CMK (cell line): ENCODE results near the gene ZNF837.
A peak's percentile ranks its signal among the peaks of the same experiment; 100 is the strongest.
"Not testable (repeated sequence)": the region's sequence is repeated elsewhere in the genome, so short reads cannot be mapped to it uniquely, and the experiment has no call there.

Source experiments
- DNase-seq: peaks from one replicate; pipeline ENCODE4 v3.0.0-alpha.2; 2010; ENCODE audit warnings: low read depth

Gene ZNF837

DNA sequence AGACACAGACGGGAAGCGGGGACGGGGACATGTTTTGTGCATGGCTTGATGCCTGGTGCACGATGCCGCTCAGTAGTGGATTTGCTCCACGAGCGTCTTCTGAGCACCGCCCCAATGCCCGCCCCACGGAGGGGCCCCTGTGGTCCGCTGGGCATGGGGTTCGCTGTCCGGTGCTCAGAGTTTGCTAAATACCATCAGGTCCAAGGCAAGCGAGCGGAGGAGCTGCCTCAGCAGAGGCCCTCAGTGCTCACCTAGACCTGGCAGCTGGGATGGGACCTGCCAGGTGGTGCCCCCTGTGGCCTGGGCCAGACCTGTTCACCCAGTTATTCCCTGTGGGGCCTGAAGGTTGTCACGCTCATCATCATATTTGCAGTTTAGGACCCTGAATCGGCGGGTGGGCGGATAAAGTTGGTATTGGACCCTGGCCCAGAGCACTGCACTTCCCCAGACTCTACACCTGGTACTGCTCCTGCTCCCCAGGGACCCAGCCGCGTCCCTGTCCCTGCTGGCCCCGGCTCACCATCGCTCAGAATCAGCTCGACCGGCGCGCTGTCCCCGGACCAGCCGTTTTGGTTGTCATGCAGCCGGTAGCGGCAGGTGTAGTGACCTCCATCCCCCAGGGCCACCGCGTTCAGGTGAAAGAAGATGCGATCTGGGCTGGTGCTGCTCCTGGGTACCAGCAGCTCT is 29.8 kb downstream of the ZNF837 start:
- no peak for DNase-seq

DNA sequence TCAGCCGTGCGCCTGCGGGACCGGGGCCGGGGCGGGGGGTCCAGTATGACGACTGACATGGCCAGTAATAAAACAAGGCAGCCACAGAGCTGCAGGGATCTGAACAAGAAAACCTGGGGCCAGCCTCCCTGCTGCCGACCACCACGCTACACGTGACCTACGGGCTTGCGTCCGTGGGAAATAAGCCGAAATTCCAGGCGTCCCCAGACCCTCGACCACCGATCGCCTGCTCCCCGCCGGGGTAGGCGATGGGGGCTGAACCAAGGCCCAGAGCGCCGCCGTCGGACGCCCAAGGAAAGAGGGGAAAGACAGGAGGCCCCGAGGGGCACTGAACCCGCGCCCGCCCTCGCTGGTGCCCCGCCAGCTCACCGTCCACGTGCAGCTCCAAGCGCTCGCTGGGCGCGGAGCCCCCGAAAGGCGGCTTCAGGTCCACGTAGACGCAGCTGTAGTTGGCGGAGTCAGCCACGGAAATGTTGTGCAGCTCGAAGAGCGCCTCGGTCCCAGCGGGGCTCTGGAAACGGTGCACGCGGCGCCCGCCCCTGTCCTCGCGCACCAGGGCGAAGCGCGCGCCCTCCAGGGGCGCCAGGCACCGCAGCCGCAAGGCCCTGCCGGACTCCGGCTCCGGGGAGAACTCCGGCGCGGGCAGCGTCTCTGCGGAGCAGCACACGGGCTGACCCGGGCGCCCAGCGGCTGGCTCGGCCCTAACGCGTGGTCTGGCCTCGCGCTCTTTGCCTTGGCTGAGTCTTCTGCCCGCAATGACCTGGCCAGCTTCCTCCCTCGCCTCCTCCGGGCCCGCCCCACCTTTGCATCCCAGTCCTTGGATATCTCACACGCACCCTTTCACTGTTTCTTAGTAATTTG is 30.6 kb downstream of the ZNF837 start:
- DNase-seq: no peak

DNA sequence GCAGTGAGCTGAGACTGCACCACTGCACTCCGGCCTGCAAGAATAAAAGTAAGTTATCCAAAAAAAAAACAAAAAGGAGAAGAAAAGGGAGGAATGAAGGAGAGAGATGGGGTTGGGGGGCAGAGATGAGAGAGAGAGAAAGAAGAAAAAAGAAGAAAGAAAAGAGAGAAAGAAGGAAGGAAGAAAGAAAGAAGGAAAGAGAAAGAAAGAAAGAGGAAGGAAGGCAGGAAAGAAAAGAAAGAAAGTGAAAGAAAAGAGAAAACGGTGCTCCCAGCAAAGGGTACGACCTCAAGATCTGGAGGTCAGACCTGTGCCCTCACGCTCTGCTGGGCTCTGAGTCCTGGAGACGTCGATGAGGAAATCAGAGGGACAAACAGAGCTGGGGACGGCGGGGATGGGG is 31.2 kb downstream of the ZNF837 start:
- DNase-seq: no peak

DNA sequence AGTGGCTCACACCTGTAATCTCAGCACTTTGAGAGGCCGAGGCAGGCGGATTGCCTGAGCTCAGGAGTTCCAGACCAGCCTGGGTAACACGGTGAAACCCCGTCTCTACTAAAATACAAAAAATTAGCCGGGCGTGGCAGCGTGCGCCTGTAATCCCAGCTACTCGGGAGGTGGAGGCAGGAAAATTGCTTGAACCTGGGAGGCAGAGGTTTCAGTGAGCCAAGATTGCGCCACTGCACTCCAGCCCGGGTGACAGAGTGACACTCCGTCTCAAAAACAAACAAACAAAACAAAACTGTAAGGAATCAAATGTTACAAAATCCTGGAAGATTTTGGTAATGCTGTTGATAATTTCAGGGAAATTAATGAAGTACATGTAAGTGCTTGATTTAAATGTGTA is 32.8 kb downstream of the ZNF837 start:
- DNase-seq: not testable (repeated sequence)

DNA sequence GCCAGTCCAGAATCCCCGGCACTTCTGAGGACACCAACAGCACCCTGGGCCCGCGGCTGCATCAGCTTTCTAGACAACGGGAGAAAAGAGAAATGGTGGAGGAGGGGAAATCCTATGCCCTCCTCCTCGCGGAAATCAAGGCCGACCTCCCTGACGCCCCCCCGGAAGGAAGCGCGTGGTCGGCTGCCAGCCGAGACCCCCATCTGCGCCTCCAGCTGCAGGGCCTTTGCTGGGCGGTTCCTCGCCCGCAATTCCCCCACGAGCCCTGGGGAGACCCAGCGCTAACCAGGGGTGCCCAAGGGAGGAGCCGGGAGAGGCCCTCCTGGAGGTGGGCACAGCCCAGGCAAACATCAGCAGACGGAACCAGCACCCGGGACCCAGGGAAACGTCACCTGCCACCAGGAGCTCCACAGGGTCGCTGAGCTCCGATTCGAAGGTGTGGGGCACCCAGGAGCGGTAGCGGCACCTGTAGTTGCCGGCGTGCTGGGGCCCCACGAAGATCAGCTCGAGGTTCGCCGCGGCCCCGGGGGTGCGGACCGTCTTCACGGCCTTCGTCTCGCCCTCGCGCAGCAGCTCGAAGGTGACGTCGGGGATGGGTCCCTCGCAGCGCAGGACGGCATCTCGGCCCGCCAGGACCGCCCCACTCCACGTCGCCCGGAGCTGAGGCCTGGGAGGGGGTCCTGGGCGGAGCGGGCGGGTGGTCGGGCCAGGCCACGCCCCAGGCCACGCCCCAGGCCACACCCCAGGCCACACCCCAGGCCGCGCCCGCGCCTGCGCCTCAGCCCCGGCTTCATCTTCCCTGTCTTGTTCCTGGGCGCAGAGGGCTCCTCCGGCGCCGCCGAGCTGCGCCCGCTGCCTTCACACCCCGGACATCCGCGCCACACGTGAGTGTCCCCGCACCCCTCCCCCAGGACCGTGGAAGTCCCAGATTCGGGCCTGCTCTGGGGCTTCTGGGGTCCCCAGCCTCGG is 33.6 kb downstream of the ZNF837 start:
- peak; percentile 66 for DNase-seq

DNA sequence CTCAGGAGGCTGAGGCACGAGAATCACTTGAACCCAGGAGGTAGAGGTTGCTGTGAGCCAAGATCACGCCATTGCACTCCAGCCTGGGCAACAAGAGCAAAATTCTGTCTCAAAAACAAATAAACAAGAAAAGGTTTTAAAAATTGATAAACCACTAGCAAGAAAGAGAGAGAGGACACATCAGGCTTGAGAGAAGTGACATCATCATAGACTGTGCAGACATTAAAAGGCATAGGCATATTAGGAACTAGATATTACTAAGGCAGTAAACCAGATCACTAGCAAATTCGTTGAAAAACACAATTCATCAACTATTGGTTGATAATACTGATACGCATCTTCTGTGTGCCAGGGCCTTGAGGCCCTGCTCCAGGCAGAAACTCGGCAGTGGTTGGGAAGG is 35.3 kb downstream of the ZNF837 start:
- no peak for DNase-seq

DNA sequence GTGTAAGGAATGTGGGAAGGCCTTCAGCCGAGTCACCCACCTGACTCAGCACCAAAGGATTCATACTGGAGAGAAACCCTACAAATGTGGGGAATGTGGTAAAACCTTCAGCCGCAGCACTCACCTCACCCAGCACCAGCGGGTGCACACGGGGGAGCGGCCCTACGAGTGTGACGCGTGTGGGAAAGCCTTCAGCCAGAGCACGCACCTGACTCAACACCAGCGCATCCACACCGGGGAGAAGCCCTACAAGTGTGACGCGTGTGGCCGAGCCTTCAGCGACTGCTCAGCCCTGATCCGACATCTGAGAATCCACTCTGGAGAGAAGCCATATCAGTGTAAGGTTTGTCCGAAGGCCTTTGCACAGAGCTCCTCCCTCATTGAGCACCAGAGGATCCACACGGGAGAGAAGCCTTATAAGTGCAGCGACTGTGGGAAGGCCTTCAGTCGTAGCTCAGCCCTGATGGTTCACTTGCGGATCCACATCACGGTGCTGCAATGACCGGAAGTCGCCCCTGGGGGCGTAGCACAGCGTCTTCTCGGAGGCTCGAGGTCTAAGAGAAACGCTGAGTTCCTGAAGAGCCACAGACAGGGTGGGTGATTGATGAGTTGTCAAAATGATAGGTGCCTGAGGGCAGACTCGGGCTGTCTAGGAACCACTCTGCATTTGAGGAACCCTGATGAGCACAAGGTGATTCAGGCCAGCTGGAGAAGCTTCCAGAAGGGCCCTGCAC is 41.8 kb downstream of the ZNF837 start:
- no peak for DNase-seq

DNA sequence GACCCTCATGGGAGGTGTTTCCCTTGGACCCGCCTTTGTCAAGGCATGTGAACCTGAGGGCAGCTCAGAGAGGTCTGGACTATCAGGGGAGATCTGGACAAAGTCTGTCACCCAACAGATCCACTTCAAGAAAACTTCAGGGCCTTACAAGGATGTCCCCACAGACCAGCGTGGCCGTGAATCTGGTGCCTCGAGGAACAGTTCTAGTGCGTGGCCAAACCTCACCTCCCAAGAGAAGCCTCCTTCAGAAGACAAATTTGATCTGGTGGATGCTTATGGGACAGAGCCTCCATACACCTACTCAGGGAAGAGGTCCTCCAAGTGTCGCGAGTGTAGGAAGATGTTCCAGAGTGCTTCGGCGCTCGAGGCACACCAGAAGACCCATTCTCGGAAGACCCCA is 42.5 kb downstream of the ZNF837 start:
- no peak for DNase-seq

DNA sequence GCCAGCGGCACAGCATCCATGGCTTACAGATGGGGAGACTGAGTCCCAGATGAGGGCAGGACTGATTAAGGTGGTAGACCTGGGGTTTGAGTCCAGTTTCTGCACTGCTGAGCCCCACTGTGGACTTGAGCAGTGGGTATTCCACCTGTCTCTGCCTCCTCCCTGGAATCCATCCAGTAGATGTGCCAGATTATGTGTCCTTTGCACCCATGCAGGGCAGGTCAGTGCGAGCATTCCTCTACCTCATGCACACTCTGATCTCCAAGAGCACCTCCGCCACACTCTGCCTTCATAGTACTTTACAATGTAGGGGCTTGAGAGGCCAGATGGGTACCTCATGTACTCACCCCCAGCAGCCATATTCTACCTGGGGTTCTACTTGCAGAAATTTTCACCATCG is 44.0 kb downstream of the ZNF837 start:
- no peak for DNase-seq

DNA sequence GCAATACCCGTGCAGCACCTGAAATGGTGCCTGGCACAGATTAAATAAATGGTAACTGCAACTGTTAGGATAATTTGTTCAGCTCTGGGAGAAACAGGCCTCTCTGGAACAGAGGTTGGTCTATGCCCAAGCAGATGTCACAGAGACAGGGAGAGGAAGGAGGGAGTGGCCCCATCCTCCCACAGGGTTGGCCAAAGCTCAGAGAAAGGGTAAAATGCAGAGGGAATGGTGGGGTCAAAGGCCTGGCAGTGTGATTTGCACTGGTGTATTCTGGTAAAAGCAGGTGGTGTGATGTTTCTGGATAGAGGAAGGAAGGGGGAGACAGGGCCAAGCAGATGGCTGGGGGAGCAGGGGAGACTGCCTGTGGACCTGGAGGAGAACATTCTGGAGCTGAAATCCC is 44.6 kb downstream of the ZNF837 start:
- no peak for DNase-seq

- no peak for DNase-seq
Observed at GRCh38 chr19:58335630-58336029, 45.2 kb downstream of the ZNF837 start.

- DNase-seq: no peak
Observed at GRCh38 chr19:58334691-58335249, 46.1 kb downstream of the ZNF837 start.

GRCh38 chr19:58332697-58333096 is 48.1 kb downstream of the ZNF837 start:
- DNase-seq: no peak

DNA sequence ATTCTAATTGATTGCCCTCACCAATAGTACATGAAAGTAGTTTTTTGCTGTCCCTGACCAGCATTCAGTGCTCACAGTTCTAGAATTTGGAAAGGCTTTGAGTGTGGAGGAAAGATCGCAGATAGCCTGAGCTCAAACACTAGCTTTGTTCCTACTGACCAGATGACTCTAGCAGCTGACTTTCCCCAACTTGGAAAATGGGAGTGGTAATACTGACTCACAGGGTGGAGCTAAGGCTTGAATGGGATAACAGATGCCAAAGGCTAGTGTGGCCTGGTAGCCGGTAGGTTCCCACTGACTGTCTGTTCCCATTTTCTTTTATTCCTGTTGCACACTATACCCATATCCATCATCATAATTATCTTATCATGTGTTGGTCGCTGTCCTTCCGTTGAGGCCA is 50.4 kb downstream of the ZNF837 start:
- no peak for DNase-seq

GRCh38 chr19:58328999-58329398 is 51.8 kb downstream of the ZNF837 start:
- no peak for DNase-seq

- peak; percentile 95 for DNase-seq
Observed at GRCh38 chr19:58326914-58327726, 53.7 kb downstream of the ZNF837 start, which contains the start of gene ZSCAN22. TSS of gene ZSCAN22 (plus strand) at chr19:58326994. CDS start at chr19:58334803, 7,809 bp downstream.

DNA sequence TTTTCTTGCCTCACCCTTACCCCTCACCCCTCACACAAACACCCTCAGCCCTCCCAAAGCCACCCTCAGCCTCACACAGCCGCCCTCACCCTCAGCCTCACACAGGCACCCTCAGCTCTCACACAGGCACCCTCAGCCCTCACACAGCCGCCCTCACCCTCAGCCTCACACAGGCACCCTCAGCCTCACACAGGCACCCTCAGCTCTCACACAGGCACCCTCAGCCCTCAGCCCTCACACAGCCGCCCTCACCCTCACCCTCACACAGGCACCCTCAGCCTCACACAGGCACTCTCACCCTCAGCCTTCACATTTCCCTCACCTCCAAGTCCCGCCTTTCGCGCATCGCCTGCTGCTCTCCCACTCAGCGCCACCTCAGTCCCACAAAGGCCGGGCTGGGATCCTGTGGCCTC is 54.3 kb downstream of the ZNF837 start:
- no peak for DNase-seq

GRCh38 chr19:58325311-58326022 is 55.4 kb downstream of the ZNF837 start:
- DNase-seq: no peak

- DNase-seq: no peak
Observed at GRCh38 chr19:58319241-58319640, 61.6 kb downstream of the ZNF837 start.

- DNase-seq: no peak
Observed at GRCh38 chr19:58318297-58318696, 62.5 kb downstream of the ZNF837 start.
